ENCODE results near the gene BCAS3. TPM values are rescaled to one million over a fixed set of nuclear protein-coding genes. Genes with fewer than 3 reads are reported as not detected.
A peak's percentile ranks its signal among the peaks of the same experiment; 100 is the strongest.

BCAS3 gene
- total RNA-seq, 1 donor from 2014 or later: 14.5 TPM

GRCh38 chr17:60747069-60747808 lies 69.6 kb downstream of the BCAS3 start:
- Mint-ChIP-seq H3K4me1 (ENCODE audit: low read depth, unreplicated experiment) (peaks cover 16% of the 10 kb centered on the region), H3K27ac (ENCODE audit: unreplicated experiment) (no peak overlapping the region), H3K4me3 (ENCODE audit: unreplicated experiment) (peak overlapping the region; percentile 41), H3K9me3 (ENCODE audit: unreplicated experiment) (peaks cover 3% of the 10 kb centered on the region), H3K36me3 (ENCODE audit: low read depth, unreplicated experiment) (peaks cover 6% of the 10 kb centered on the region), H3K27me3 (ENCODE audit: low read depth, unreplicated experiment) (no peaks in the 10 kb centered on the region)
- no peaks in the 10 kb centered on the region for H3K27me3 ChIP-seq (ENCODE audit: insufficient read depth, low read length)
- H3K36me3 ChIP-seq (ENCODE audit: insufficient read depth, low read length): no peaks in the 10 kb centered on the region
- no peak overlapping the region for H3K27ac ChIP-seq (ENCODE audit: low read depth, low read length)
- no peak overlapping the region for H3K9ac ChIP-seq (ENCODE audit: low read length)
- DNase-seq (ENCODE audit: low read depth) (no peak), FAIRE-seq (no peak)
- no peak overlapping the region for H2AFZ ChIP-seq (ENCODE audit: low read depth, low read length)
- TF ChIP-seq CTCF (IDR thresholded peaks at IDR 0.05; ENCODE audit: insufficient read depth, low read depth, low read length): no peak
- no peak for TF ChIP-seq EZH2 (IDR thresholded peaks at IDR 0.05; ENCODE audit: insufficient read depth, low read length)
- H4K20me1 ChIP-seq (ENCODE audit: insufficient read depth, low read length): no peaks in the 10 kb centered on the region
- no peaks in the 10 kb centered on the region for H3K79me2 ChIP-seq (ENCODE audit: insufficient read depth, low read length)
- H3K4me2 ChIP-seq (ENCODE audit: low read length): no peak overlapping the region
- no peaks in the 10 kb centered on the region for H3K9me3 ChIP-seq (ENCODE audit: insufficient read depth, low read depth, low read length)
- H3K4me1 ChIP-seq (ENCODE audit: insufficient read depth, low read length): peaks cover 10% of the 10 kb centered on the region
- no peak overlapping the region for H3K4me3 ChIP-seq (ENCODE audit: insufficient read depth, low read depth, low read length)

- Histone ChIP-seq H3K36me3 (ENCODE audit: insufficient read depth, low read length) (no peaks in the 10 kb centered on the region), H3K4me3 (ENCODE audit: insufficient read depth, low read depth, low read length) (no peak overlapping the region), H3K9me3 (ENCODE audit: insufficient read depth, low read depth, low read length) (no peaks in the 10 kb centered on the region), H4K20me1 (ENCODE audit: insufficient read depth, low read length) (no peaks in the 10 kb centered on the region), H3K4me2 (ENCODE audit: low read length) (no peak overlapping the region), H3K4me1 (ENCODE audit: insufficient read depth, low read length) (peaks cover 10% of the 10 kb centered on the region), H3K9ac (ENCODE audit: low read length) (no peak overlapping the region), H3K27ac (ENCODE audit: low read depth, low read length) (no peak overlapping the region), H3K27me3 (ENCODE audit: insufficient read depth, low read length) (no peaks in the 10 kb centered on the region), H3K79me2 (ENCODE audit: insufficient read depth, low read length) (no peaks in the 10 kb centered on the region), H2AFZ (ENCODE audit: low read depth, low read length) (no peak overlapping the region)
- peaks cover 3% of the 10 kb centered on the region for H3K9me3 Mint-ChIP-seq (ENCODE audit: unreplicated experiment)
- H3K27me3 Mint-ChIP-seq (ENCODE audit: low read depth, unreplicated experiment): no peaks in the 10 kb centered on the region
- DNase-seq (ENCODE audit: low read depth): no peak
- H3K4me1 Mint-ChIP-seq (ENCODE audit: low read depth, unreplicated experiment): peaks cover 16% of the 10 kb centered on the region
- FAIRE-seq: no peak
- TF ChIP-seq EZH2 (IDR thresholded peaks at IDR 0.05; ENCODE audit: insufficient read depth, low read length) (no peak), CTCF (IDR thresholded peaks at IDR 0.05; ENCODE audit: insufficient read depth, low read depth, low read length) (no peak)
- H3K4me3 Mint-ChIP-seq (ENCODE audit: unreplicated experiment): no peak overlapping the region
- H3K36me3 Mint-ChIP-seq (ENCODE audit: low read depth, unreplicated experiment): peaks cover 6% of the 10 kb centered on the region
- H3K27ac Mint-ChIP-seq (ENCODE audit: unreplicated experiment): no peak overlapping the region
These were observed 70.6 kb downstream of the BCAS3 start for GRCh38 chr17:60748204-60748603.

- no peak for FAIRE-seq
These were observed 71.4 kb downstream of the BCAS3 start for GRCh38 chr17:60749050-60749449.

More at GRCh38 chr17:60749050-60749449, 71.4 kb downstream of the BCAS3 start:
- H2AFZ ChIP-seq (ENCODE audit: low read depth, low read length): no peak overlapping the region
- no peak overlapping the region for H3K27ac Mint-ChIP-seq (ENCODE audit: unreplicated experiment)
- peaks cover 6% of the 10 kb centered on the region for H3K4me1 ChIP-seq (ENCODE audit: insufficient read depth, low read length)
- H3K4me1 Mint-ChIP-seq (ENCODE audit: low read depth, unreplicated experiment): peaks cover 11% of the 10 kb centered on the region
- no peak overlapping the region for H3K9ac ChIP-seq (ENCODE audit: low read length)
- no peaks in the 10 kb centered on the region for H3K27me3 ChIP-seq (ENCODE audit: insufficient read depth, low read length)
- H3K4me3 ChIP-seq (ENCODE audit: insufficient read depth, low read depth, low read length): no peak overlapping the region
- H3K27me3 Mint-ChIP-seq (ENCODE audit: low read depth, unreplicated experiment): no peaks in the 10 kb centered on the region
- no peaks in the 10 kb centered on the region for H3K9me3 ChIP-seq (ENCODE audit: insufficient read depth, low read depth, low read length)
- no peak overlapping the region for H3K4me2 ChIP-seq (ENCODE audit: low read length)
- no peaks in the 10 kb centered on the region for H3K36me3 ChIP-seq (ENCODE audit: insufficient read depth, low read length)
- H3K9me3 Mint-ChIP-seq (ENCODE audit: unreplicated experiment): peaks cover 4% of the 10 kb centered on the region
- H3K79me2 ChIP-seq (ENCODE audit: insufficient read depth, low read length): no peaks in the 10 kb centered on the region
- H3K27ac ChIP-seq (ENCODE audit: low read depth, low read length): no peak overlapping the region
- H3K4me3 Mint-ChIP-seq (ENCODE audit: unreplicated experiment): no peak overlapping the region
- H3K36me3 Mint-ChIP-seq (ENCODE audit: low read depth, unreplicated experiment): peaks cover 6% of the 10 kb centered on the region
- no peak for DNase-seq (ENCODE audit: low read depth)
- H4K20me1 ChIP-seq (ENCODE audit: insufficient read depth, low read length): no peaks in the 10 kb centered on the region
- TF ChIP-seq EZH2 (IDR thresholded peaks at IDR 0.05; ENCODE audit: insufficient read depth, low read length) (no peak), CTCF (IDR thresholded peaks at IDR 0.05; ENCODE audit: insufficient read depth, low read depth, low read length) (no peak)
